HCT116 (cell line): Measurements from ENCODE around the gene TUSC7. TPM values are rescaled to one million over a fixed set of nuclear protein-coding genes. Genes with fewer than 3 reads are reported as not detected.

Experiments
- ATAC-seq: fragments of 200-7000 bp; cut with Tn5 transposase; 2 replicates; pipeline ENCODE4 v1.9.1; 2020; ENCODE audit warnings: mild to moderate bottlenecking, moderate library complexity
- BruUV-seq: library from RNA; stranded (reverse); fragments of 400-500 nt; replicated peaks from 2 replicates; lab custom pipeline; 2021; lab: Mats Ljungman, UMichigan
- CTCF ChIA-PET: fragments of 300-600 bp; sonication (Branson Sonifier 250); formaldehyde crosslinking; loops from one replicate; lab custom pipeline; 2021; ENCODE audit warnings: antibody characterized with exemption; lab: Charles Lee
- POLR2A ChIA-PET: fragments of 300-600, 350-600 bp; sonication (Branson Sonifier 250); formaldehyde crosslinking; loops from one replicate; lab custom pipeline; 2021; ENCODE audit warnings: antibody characterized with exemption; lab: Charles Lee
- RAD21 ChIA-PET, 2 experiments: fragments of 300-600 bp; sonication (Branson Sonifier 250); formaldehyde crosslinking; loops; one replicate each; lab custom pipeline; 2023; ENCODE audit warnings: low total read pairs in 2 of 2; ENCODE audit not compliant: uncharacterized antibody in 2 of 2, unreplicated experiment in 2 of 2, low non-redundant PET in 1 of 2; lab: Charles Lee
- DNase-seq: peaks from one replicate; pipeline ENCODE4 v3.0.0-alpha.2; 2010; ENCODE audit warnings: low read depth, low spot score
- H2AFZ ChIP-seq: fragments of 200-600 bp; shearing (Covaris generic), sonication (generic); 2 replicates; pipeline ENCODE4 v1.6.1; 2017; ENCODE audit warnings: low read depth, mixed run types, mixed read lengths, antibody characterized with exemption, low read length; ENCODE audit not compliant: poor library complexity, severe bottlenecking
- H3K27ac ChIP-seq: 2 replicates; pipeline ENCODE4 v1.5.1; 2012; ENCODE audit warnings: low read depth, low read length
- H3K27me3 ChIP-seq: fragments of 200-600 bp; sonication (generic); 2 replicates; pipeline ENCODE4 v1.6.1; 2016; ENCODE audit warnings: mixed run types, low read length, mixed read lengths; ENCODE audit not compliant: insufficient read depth
- H3K36me3 ChIP-seq, 2 experiments: fragments of 200-500 bp in 1 of 2; fragments of 200-600 bp in 1 of 2; sonication (Bioruptor generic) in 1 of 2; sonication (generic) in 1 of 2; 2 replicates each; pipeline versions ENCODE4 v1.5.1 to v1.6.1; 2014 to 2016; ENCODE audit warnings: low read length in 2 of 2, inconsistent platforms in 1 of 2, mixed read lengths in 1 of 2, mixed run types in 1 of 2; ENCODE audit not compliant: insufficient read depth in 2 of 2, control insufficient read depth in 1 of 2
- H3K4me1 ChIP-seq, 2 experiments: fragments of 200-600 bp in 1 of 2; sonication (generic) in 1 of 2; 2 replicates each; pipeline versions ENCODE4 v1.5.1 to v1.6.1; 2012 to 2017; ENCODE audit warnings: low read length in 2 of 2, inconsistent platforms in 1 of 2, mild to moderate bottlenecking in 1 of 2, mixed read lengths in 1 of 2, mixed run types in 1 of 2, moderate library complexity in 1 of 2; ENCODE audit not compliant: insufficient read depth in 2 of 2, control insufficient read depth in 1 of 2
- H3K4me2 ChIP-seq: fragments of 200-600 bp; sonication (generic); 2 replicates; pipeline ENCODE4 v1.6.1; 2017; ENCODE audit warnings: mixed run types, low read length, mixed read lengths
- H3K4me3 ChIP-seq, 2 experiments: fragments of 200-600 bp in 1 of 2; sonication (generic) in 1 of 2; replicated peaks in 1 of 2; 2 replicates each; pipeline ENCODE4 v1.5.1; 2011 to 2016; ENCODE audit warnings: low read length in 2 of 2, control low read depth in 1 of 2, low read depth in 1 of 2, mild to moderate bottlenecking in 1 of 2, mixed read lengths in 1 of 2, mixed run types in 1 of 2
- H3K79me2 ChIP-seq: fragments of 200-600 bp; sonication (generic); 2 replicates; pipeline ENCODE4 v1.6.1; 2017; ENCODE audit warnings: mild to moderate bottlenecking, mixed run types, low read length, moderate library complexity, mixed read lengths; ENCODE audit not compliant: insufficient read depth
- H3K9ac ChIP-seq: fragments of 200-600 bp; sonication (generic); 2 replicates; pipeline ENCODE4 v1.6.1; 2016; ENCODE audit warnings: low read length, mixed read lengths
- H3K9me2 ChIP-seq: fragments of 200-600 bp; sonication (generic), shearing (Covaris generic); 2 replicates; pipeline ENCODE4 v1.6.1; 2017; ENCODE audit warnings: mixed run types, mild to moderate bottlenecking, moderate library complexity; ENCODE audit not compliant: insufficient read depth
- H3K9me3 ChIP-seq, 2 experiments: fragments of 200-500 bp in 1 of 2; fragments of 200-600 bp in 1 of 2; sonication (Bioruptor generic) in 1 of 2; sonication (generic) in 1 of 2; 2 replicates each; pipeline ENCODE4 v1.6.1; 2014 to 2017; ENCODE audit warnings: low read length in 2 of 2, mixed read lengths in 2 of 2, inconsistent platforms in 1 of 2, low read depth in 1 of 2, mild to moderate bottlenecking in 1 of 2, mixed run types in 1 of 2, moderate library complexity in 1 of 2; ENCODE audit not compliant: control insufficient read depth in 1 of 2, insufficient read depth in 1 of 2
- H4K20me1 ChIP-seq: fragments of 200-600 bp; sonication (generic), shearing (Covaris generic); 2 replicates; pipeline ENCODE4 v1.6.1; 2017; ENCODE audit warnings: mixed run types, mild to moderate bottlenecking, moderate library complexity; ENCODE audit not compliant: insufficient read depth
- ELF1 ChIP-seq: IDR thresholded peaks from 2 replicates; pipeline ENCODE4 v1.6.1; 2012; ENCODE audit warnings: low read depth, borderline replicate concordance
- EZH2phosphoT487 ChIP-seq: fragments of 200-600 bp; IDR thresholded peaks from 2 replicates; pipeline ENCODE4 v1.6.1; 2018; ENCODE audit warnings: antibody characterized with exemption, borderline replicate concordance
- FOSL1 ChIP-seq: IDR thresholded peaks from 2 replicates; pipeline ENCODE4 v1.6.1; 2012; ENCODE audit warnings: low read depth
- MAX ChIP-seq: IDR thresholded peaks from 2 replicates; pipeline ENCODE4 v1.6.1; 2012
- RAD21 ChIP-seq: IDR thresholded peaks from 2 replicates; pipeline ENCODE4 v1.6.1; 2012; ENCODE audit warnings: low read depth, mild to moderate bottlenecking
- SIN3A ChIP-seq: IDR thresholded peaks from 2 replicates; pipeline ENCODE4 v1.6.1; 2012; ENCODE audit warnings: low read depth
- SP1 ChIP-seq: IDR thresholded peaks from 2 replicates; pipeline ENCODE4 v1.6.1; 2012; ENCODE audit warnings: low read depth
- SRF ChIP-seq: IDR thresholded peaks from 2 replicates; pipeline ENCODE4 v1.6.1; 2012; ENCODE audit warnings: low read depth
- TCF7L2 ChIP-seq: IDR thresholded peaks from 2 replicates; pipeline ENCODE4 v1.7.0; 2011; ENCODE audit warnings: borderline replicate concordance, inconsistent platforms; ENCODE audit not compliant: insufficient read depth, insufficient read length; ENCODE audit errors: extremely low read depth
- YY1 ChIP-seq: IDR thresholded peaks from 2 replicates; pipeline ENCODE4 v1.6.1; 2011; ENCODE audit warnings: low read length, low read depth, moderate library complexity, mild to moderate bottlenecking; ENCODE audit not compliant: insufficient replicate concordance; ENCODE audit errors: extremely low read depth
- ZBTB33 ChIP-seq: IDR thresholded peaks from 2 replicates; pipeline ENCODE4 v1.6.1; 2011; ENCODE audit warnings: mild to moderate bottlenecking, low read length, moderate library complexity; ENCODE audit not compliant: insufficient replicate concordance; ENCODE audit errors: extremely low read depth
- intact Hi-C: fragments of 100-400 bp; cut with micrococcal nuclease; formaldehyde crosslinking; loops from 2 replicates; pipeline ENCODE4 v1.10.0; 2022
- total RNA-seq: library from RNA; stranded (reverse); gene quantifications from one replicate; pipeline ENCODE4 v1.2.1, GENCODE V29; 2021; ENCODE audit not compliant: unreplicated experiment

The TUSC7 gene
- total RNA-seq, 1 experiment from 2014 or later, result not detected

GRCh38 chr3:116739678-116740077 is 30.1 kb downstream of the TUSC7 start:
- H3K27ac ChIP-seq, result no peak overlapping the region
- H3K36me3 ChIP-seq, result no peaks in the 10 kb centered on the region
- no peaks in the 10 kb centered on the region for H3K9me3 ChIP-seq
- no peaks in the 10 kb centered on the region for H3K4me1 ChIP-seq
- intact Hi-C loops, result no loop called here
- ChIA-PET CTCF (no interaction called here), RAD21 (no interaction called here), POLR2A (no interaction called here)
- H3K9ac ChIP-seq, result no peak overlapping the region
- no peaks in the 10 kb centered on the region for H4K20me1 ChIP-seq
- no peaks in the 10 kb centered on the region for H3K27me3 ChIP-seq
- no peaks in the 10 kb centered on the region for H3K9me2 ChIP-seq
- TF ChIP-seq SP1 (no peak), TCF7L2 (no peak), SRF (no peak), FOSL1 (no peak)
- H3K4me3 ChIP-seq, result no peak overlapping the region
- DNase-seq (no peak), ATAC-seq (no peak)
- no peaks in the 10 kb centered on the region for H3K79me2 ChIP-seq
- H2AFZ ChIP-seq, result no peak overlapping the region
- H3K4me2 ChIP-seq, result no peak overlapping the region
- BruUV-seq, result no TSS peak

- RAD21 ChIA-PET, result no interaction called here
- intact Hi-C loops, result no loop called here
- Histone ChIP-seq H3K4me2 (no peak overlapping the region), H3K9me2 (no peaks in the 10 kb centered on the region)
- TF ChIP-seq MAX (no peak), RAD21 (no peak), EZH2phosphoT487 (no peak), ELF1 (no peak), SIN3A (no peak), ZBTB33 (no peak), YY1 (no peak), FOSL1 (no peak)
- TF ChIP-seq, all 23 proteins: peak for 0
- Histone ChIP-seq H3K36me3 (no peaks in the 10 kb centered on the region), H3K27ac (no peak overlapping the region), H3K9me3 (no peaks in the 10 kb centered on the region), H3K79me2 (no peaks in the 10 kb centered on the region), H3K4me1 (no peaks in the 10 kb centered on the region), H3K4me3 (no peak overlapping the region), H3K27me3 (no peaks in the 10 kb centered on the region), H2AFZ (no peak overlapping the region), H4K20me1 (no peaks in the 10 kb centered on the region), H3K9ac (no peak overlapping the region)
- ATAC-seq, result no peak
- ChIA-PET POLR2A (no interaction called here), CTCF (no interaction called here)
- no peak for DNase-seq
- no TSS peak for BruUV-seq
Measured at GRCh38 chr3:116740293-116740692, 30.7 kb downstream of the TUSC7 start.
